Thoracic aorta (tissue), 2 donors: ENCODE data around the gene DDX25. TPM values are rescaled to one million over a fixed set of nuclear protein-coding genes. Genes with fewer than 3 reads are reported as not detected.

ENCODE experiments used
- ATAC-seq: fragments of 150-250 bp; one replicate; pipeline ENCODE4 v1.8.0; 2017; ENCODE audit warnings: low read depth; ENCODE audit not compliant: insufficient number of reproducible peaks, low FRiP score
- DNase-seq: peaks from one replicate; pipeline ENCODE4 v3.0.0-alpha.2; 2020; ENCODE audit warnings: low spot score
- H3K27ac ChIP-seq, 2 donors: fragments of 200-600 bp; sonication (generic); 1 replicate in 1 of 2; 2 replicates in 1 of 2; pipeline ENCODE4 v1.5.1; 2016; ENCODE audit warnings: mild to moderate bottlenecking in 2 of 2, moderate library complexity in 2 of 2
- H3K27me3 ChIP-seq: fragments of 200-600 bp; sonication (generic); replicated peaks from 2 replicates; pipeline ENCODE4 v1.6.0; 2016; ENCODE audit warnings: mild to moderate bottlenecking; ENCODE audit not compliant: insufficient read depth
- H3K36me3 ChIP-seq: fragments of 200-600 bp; sonication (generic); one replicate; pipeline ENCODE4 v1.5.1; 2016
- H3K4me1 ChIP-seq, 2 donors: fragments of 200-600 bp; sonication (generic); 1 replicate in 1 of 2; 2 replicates in 1 of 2; pipeline versions ENCODE4 v1.5.1 to v1.6.0; 2016; ENCODE audit warnings: low read depth in 2 of 2, mild to moderate bottlenecking in 1 of 2; ENCODE audit not compliant: control insufficient read depth in 1 of 2
- H3K4me3 ChIP-seq: fragments of 200-600 bp; sonication (generic); 2 replicates; pipeline ENCODE4 v1.5.1; 2016; ENCODE audit warnings: mild to moderate bottlenecking
- H3K9me3 ChIP-seq: fragments of 200-600 bp; sonication (generic); 2 replicates; pipeline ENCODE4 v1.5.1; 2016
- CTCF ChIP-seq: fragments of 200-600 bp; sonication (generic); IDR thresholded peaks from one replicate; pipeline ENCODE4 v1.5.1; 2019; ENCODE audit warnings: antibody characterized with exemption
- total RNA-seq, 2 donors: library from RNA; depleted of rRNA; stranded (reverse); fragments of >200 nt; gene quantifications; one replicate each; pipeline versions ENCODE4 v1.1.0 to v1.2.3, GENCODE V29; 2016

DDX25 gene
- total RNA-seq, 2 donors from 2014 or later: not detected

DNA sequence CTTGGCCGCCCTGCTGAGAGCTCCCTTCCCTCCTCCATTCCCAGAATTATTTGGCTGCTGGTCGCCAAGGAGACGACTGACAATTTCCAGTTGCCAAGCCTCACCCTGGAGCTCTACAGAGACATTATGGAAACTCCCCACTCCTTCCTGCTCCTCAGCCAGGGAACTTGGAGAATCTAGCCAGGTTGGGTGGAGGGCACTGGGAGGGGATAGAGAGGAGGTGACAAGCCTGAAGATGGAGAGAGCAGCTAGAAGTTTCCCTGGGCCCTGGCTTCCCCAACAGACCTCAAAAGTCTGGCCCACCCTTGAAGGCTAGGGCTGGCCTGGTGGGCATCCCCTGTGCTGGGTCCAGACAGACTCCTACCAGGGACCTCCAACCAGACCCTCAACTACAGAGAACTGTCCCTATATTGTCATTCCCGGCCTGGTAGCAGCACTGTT is 34.8 kb downstream of the DDX25 start:
- DNase-seq (no peak), ATAC-seq (no peak)
- Histone ChIP-seq H3K27ac (no peak overlapping the region), H3K4me3 (no peak overlapping the region), H3K4me1 (no peaks in the 10 kb centered on the region), H3K36me3 (no peaks in the 10 kb centered on the region), H3K9me3 (no peaks in the 10 kb centered on the region), H3K27me3 (no peaks in the 10 kb centered on the region)
- no peak for TF ChIP-seq CTCF

- DNase-seq (no peak), ATAC-seq (no peak)
- H3K36me3 ChIP-seq: no peaks in the 10 kb centered on the region
Observed at GRCh38 chr11:125940145-125940544, 35.8 kb downstream of the DDX25 start.

DNA sequence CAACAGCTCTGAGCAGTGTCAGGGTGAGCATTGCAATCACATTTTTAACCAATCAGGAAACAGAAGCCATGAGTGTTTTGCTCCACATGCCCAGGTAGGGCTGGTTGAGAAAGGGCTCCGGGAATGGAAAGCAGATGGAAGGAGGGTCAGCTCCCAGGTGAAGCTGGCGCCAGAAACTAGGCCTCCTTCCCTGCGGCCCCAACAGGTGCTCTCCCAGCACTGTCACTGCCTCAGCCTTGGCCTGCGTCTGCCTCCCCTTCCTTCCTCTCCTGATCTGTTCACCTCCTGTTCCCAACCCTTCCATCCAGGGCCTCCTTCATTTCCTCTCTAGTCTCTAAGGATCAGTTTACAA is 36.9 kb downstream of the DDX25 start:
- ATAC-seq (no peak), DNase-seq (no peak)
- Histone ChIP-seq H3K9me3 (no peaks in the 10 kb centered on the region), H3K36me3 (no peaks in the 10 kb centered on the region), H3K4me1 (no peaks in the 10 kb centered on the region), H3K27me3 (no peaks in the 10 kb centered on the region), H3K4me3 (no peak overlapping the region), H3K27ac (no peak overlapping the region)
- TF ChIP-seq CTCF: no peak

More at GRCh38 chr11:125940145-125940544, 35.8 kb downstream of the DDX25 start:
- H3K27me3 ChIP-seq: no peaks in the 10 kb centered on the region
- no peaks in the 10 kb centered on the region for H3K9me3 ChIP-seq
- no peak overlapping the region for H3K4me3 ChIP-seq
- H3K27ac ChIP-seq: no peak overlapping the region
- TF ChIP-seq CTCF: no peak
- no peaks in the 10 kb centered on the region for H3K4me1 ChIP-seq

DNA sequence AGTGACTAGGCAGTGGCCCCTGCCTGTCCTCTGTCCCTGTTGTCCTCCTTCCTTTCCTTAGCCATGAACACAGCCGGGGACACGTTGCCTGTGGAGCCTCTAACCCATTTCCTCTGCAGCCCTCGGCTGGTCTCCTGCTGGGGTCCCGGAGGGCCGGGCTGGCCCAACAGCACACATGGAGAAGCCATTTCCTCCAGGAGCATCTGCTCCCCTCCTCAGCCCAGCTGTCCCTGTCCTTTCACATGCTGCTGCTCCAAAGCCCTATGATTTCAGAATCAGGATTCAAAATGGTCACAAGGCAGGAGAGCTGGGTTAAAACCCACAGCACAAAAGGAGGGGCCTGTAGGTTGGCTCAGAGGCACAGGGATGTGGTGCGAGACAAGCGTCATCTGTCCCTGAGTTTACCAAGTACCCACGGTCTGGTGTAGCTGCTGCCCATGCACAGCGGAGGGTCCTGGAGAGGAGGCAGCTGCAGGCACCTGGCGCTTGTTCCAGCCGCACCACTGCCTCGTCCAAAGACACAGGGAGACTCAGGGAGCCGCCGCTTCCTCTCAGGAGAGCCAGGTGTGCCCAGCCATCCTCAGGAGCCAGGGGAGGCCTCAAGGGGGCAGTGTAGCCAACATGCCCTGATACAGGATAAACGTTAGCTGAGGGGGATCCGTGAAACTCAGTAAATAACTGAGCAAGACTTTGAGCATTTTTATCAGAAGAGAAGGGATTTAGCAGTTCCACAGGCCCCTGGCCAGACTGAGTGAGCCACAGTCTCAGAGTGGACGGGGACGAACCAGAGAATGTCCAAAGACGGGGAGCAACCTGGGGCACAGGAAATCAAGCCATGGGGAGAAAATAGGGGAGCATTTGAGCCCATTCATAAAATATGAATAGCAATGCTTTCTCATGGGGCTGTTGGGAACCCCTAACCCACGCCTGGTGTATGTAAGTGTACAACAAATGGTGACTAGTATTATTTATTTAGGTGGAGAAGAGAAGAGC is 37.6 kb downstream of the DDX25 start:
- Histone ChIP-seq H3K4me1 (no peaks in the 10 kb centered on the region), H3K27ac (no peak overlapping the region), H3K27me3 (no peaks in the 10 kb centered on the region), H3K36me3 (no peaks in the 10 kb centered on the region), H3K9me3 (no peaks in the 10 kb centered on the region), H3K4me3 (no peak overlapping the region)
- TF ChIP-seq CTCF: peak; percentile 44
- DNase-seq (no peak), ATAC-seq (no peak)

DNA sequence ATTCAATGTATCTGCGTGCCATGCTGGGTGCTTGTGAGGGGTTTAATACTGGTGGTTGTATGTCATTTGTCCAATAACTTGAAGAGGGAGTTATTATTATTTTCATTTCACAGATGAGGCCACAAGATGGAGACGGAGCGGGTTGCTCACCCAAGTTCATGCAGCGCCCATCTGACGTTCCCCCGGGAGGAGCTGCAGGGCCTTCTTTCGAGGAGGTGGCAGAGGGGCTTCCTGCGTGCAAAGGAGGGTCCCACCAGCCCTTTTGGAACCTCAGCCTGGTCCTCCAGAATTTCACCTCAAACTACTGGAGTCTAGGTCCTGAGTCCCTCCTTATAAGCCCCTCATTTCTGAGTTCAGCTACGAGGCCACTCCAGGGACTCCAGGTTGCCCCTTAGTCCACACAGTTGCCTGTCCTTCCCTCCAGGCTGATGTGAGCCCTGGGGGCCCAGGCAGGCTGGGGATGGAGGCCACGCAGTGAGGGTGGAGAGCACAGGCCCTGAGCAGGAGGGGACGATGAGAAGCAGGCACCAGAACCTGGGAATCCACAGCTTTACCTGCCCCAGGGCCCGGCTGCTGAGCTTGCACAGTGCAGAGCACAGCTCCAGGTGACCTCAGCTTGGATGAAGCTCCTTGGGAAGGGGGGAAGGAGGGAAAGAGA is 38.6 kb downstream of the DDX25 start:
- no peak for TF ChIP-seq CTCF
- DNase-seq (no peak), ATAC-seq (no peak)
- Histone ChIP-seq H3K4me3 (no peak overlapping the region), H3K9me3 (no peaks in the 10 kb centered on the region), H3K36me3 (no peaks in the 10 kb centered on the region), H3K27me3 (no peaks in the 10 kb centered on the region), H3K4me1 (no peaks in the 10 kb centered on the region), H3K27ac (no peak overlapping the region)
